Activated CD8-positive, alpha-beta memory T cell treated with anti-CD3 and anti-CD28 coated beads, Interleukin-2, amount 50 U/mL, for 24 hours (primary cell): ENCODE data around the gene CDC23.
"Not testable (repeated sequence)": the region's sequence is repeated elsewhere in the genome, so short reads cannot be mapped to it uniquely, and the experiment has no call there.

Experiments
- DNase-seq: peaks from one replicate; pipeline ENCODE4 v3.0.0-alpha.2; 2020; ENCODE audit errors: extremely low read depth

Gene CDC23, protein sequence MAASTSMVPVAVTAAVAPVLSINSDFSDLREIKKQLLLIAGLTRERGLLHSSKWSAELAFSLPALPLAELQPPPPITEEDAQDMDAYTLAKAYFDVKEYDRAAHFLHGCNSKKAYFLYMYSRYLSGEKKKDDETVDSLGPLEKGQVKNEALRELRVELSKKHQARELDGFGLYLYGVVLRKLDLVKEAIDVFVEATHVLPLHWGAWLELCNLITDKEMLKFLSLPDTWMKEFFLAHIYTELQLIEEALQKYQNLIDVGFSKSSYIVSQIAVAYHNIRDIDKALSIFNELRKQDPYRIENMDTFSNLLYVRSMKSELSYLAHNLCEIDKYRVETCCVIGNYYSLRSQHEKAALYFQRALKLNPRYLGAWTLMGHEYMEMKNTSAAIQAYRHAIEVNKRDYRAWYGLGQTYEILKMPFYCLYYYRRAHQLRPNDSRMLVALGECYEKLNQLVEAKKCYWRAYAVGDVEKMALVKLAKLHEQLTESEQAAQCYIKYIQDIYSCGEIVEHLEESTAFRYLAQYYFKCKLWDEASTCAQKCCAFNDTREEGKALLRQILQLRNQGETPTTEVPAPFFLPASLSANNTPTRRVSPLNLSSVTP

GRCh38 chr5:138213161-138214029 is at the start of gene CDC23:
Gene CDC23 (minus strand): TSS chr5:138213323. CDS start chr5:138213312, 11 bp downstream.
- DNase-seq = peak; percentile 84

DNA sequence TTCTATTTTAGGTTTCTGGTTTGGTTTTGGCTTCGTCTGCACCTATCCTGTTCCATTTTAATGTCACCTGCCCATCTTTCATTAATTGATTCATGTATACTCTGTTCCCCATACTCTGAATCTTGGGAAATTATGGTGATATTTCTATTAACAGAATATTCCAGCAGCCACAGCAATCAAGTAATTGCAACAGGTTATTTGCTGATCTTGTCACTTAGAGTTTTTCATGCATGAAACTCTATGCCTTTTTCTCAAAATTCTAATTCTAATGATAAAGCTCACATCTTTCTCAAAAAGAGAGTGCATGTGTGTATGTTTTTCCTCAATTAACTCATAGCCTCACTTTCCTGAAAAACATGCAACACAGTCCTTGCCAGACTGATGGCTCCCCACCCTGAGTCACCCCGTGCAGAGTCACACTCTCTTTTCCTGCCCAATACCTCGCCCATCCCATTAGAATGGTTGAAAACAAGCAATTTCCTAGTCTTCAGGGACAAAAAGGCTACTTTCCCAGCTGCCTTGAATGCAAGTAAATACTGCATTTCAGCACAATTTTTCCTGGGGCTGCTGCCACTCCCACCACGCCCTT is 45.7 kb upstream of the CDC23 start:
- no peak for DNase-seq

- no peak for DNase-seq
Measured at GRCh38 chr5:138257583-138257982, 44.5 kb upstream of the CDC23 start.

GRCh38 chr5:138252944-138253343 is 39.8 kb upstream of the CDC23 start:
- no peak for DNase-seq

- not testable (repeated sequence) for DNase-seq
Measured at GRCh38 chr5:138247800-138248199, 34.7 kb upstream of the CDC23 start.

- no peak for DNase-seq
Measured at GRCh38 chr5:138246822-138247221, 33.7 kb upstream of the CDC23 start.

DNA sequence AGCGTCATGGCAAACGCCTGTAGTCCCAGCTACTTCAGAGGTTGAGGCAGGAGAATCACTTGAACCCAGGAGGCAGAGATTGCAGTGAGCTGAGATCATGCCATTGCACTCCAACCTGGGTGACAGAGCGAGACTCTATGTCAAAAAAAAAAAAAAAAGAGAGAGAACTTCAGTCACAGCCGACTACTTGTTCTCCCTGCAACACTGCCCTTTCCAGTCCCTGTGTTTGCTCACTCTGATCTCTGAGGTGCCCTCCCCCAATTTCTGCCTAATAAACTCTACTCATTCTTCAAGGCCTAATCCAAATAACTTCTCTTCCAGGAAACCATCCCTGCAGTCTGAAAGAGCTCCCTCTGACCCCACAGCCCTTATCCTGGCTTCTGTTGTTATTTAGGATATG is 33.2 kb upstream of the CDC23 start:
- DNase-seq = no peak

DNA sequence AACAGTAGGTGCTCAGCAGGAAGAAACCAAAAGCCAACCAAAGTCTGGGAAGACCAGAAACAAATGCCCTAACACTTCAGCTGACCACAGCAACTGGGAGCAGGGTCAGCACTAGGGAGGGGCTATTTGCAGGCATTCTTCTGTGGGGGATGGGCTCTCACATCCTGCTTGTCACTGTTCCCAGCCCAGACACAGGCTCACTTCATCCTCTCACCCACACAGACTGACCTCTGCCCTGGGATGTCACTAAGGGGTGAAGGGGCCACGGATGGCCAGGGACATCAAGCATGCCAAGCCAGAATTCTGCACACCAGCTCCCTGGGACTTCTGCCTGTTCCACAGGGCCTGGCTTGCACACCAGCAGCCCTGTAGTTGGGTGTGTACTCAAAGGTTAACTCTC is 32.6 kb upstream of the CDC23 start:
- DNase-seq = no peak

- DNase-seq = no peak
Measured at GRCh38 chr5:138243794-138244193, 30.7 kb upstream of the CDC23 start.

DNA sequence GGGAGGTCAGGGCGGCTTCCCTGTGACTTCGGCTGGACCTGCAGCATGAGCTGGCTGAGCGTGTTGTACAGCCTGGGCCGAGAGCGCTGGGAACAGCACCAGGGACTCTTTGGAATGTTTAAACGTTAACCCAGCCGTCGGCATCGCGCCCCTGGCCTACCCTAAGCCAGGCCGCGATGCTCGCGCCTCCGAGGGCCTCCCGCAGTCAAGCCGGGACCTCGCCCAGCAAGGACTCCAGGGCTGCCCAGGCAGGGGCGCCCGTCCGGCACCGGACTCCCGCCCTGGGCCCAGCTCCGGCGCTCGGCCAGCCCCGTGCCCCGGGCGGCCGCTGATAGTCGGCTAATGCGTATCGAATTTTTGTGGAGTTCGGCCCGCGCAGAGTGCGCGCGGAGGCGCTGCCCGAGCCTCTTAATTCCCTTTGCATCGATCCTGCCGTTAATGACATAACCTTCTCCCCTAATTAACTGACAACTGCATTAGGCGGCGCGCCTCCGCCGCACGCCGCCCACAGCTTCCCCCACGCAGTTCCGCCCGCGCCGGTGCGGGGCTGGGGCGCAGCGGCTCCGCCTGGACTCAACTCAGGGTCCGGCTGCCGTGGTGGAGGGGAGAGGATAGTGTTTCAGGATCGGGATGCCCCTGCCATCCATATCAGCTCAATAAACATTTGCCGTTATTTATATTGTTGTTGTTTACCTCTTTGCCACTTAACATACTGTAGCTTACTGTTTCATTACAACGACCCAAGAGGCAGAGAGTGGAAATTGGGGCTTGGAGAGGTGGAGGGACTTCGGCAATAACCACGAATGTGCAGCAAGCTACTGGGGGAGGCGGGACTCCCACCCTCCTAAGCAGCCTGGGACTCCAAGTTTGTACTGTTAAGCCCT is 28.8 kb upstream of the CDC23 start:
- no peak for DNase-seq

GRCh38 chr5:138240650-138241385 is 27.7 kb upstream of the CDC23 start:
- DNase-seq = no peak

- DNase-seq = no peak
Measured at GRCh38 chr5:138238034-138238433, 24.9 kb upstream of the CDC23 start.

DNA sequence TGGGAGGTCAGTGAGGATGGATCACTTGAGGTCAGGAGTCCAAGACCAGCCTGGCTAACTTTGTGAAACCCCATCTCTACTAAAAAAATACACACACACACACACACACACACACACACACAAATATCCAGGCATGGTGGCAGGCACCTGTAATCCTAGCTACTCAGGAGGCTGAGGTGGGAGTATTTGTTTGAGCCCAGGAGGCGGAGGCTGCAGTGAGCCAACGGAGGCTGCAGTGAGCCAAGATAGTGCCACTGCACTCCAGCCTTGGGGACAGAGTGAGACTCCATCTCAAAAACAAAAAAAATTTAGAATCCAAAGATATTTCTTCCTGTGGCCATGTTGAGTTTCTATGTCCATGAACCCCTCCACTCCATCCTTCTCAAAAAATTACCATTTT is 21.5 kb upstream of the CDC23 start:
- no peak for DNase-seq

DNA sequence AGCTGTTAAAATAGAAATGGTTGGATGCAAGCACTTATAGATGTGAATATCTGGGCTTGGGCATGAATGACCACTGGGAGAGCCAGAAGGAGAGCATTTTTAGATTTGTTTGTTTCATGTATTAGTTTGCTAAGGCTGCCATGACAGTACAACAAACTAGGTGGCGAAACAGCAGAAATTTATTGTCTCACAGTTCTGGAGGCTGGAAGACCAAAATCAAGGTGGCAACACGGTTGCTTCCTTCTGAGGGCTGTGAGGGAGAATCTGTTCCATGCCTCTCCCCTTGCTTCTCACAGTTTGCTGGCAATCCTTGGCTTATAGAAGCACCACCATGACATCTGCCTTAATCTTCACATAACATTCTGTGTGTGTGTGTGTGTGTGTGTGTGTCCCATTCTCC is 20.2 kb upstream of the CDC23 start:
- DNase-seq = no peak

- no peak for DNase-seq
Measured at GRCh38 chr5:138230981-138231589, 18.0 kb upstream of the CDC23 start.

DNA sequence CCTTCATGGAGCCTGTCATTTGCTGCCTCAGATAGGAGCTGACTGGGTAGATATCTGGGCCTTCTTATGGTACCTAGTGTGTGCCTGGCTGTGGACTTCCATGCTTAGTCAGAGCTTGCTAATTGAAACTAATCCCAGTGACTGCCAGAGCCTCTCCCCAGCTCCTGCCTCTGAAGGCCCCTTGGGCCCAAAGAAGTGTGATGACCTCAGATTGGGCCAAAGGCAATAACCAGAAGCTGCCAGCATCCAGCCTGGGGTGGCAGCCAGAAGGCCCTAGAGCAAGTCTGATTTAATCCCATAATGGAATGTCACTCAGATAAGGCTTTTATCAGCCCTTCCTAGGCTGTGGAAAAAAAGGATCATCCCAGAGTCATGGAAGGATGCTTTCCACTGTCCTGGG is 17.1 kb upstream of the CDC23 start:
- DNase-seq = no peak

- DNase-seq = no peak
Measured at GRCh38 chr5:138229387-138229786, 16.3 kb upstream of the CDC23 start.

DNA sequence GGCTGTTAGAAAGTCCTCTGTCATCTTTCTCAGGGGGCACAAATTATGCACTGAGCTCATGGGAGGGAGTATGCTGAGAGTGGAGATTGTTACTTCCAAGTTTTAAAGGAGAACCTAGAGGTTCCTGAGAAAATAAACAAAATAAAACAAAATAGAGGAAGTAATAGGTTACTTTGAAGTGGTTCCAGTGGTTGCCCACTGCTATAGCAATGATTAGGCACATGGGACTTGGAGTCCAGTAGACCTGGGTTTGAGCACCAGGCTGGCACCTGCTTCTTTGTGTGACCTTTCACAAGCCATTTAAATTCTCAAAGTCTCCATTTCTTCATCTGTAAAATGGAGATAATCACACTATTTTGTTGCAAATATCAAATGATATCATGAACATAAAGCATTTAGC is 13.8 kb upstream of the CDC23 start:
- no peak for DNase-seq

DNA sequence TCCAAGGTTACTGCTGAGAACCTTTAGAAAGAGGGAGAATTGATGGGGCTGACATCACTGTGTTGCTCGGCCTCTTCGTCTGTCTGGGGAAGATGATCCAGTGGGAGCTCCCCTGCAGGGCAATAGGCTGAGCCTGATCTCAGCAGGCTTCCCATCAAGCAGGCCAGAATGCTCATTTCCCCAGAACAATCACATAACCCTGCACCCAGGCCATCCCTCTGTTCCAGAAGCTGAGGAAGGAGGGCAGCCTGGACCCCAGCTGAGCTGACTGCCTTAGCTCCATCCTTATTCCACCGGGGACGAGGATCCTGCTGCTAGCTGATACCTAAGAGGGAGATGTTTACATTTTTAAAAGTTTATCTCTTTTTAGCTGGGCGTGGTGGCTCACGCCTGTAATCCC is 11.6 kb upstream of the CDC23 start:
- no peak for DNase-seq

GRCh38 chr5:138223532-138223931 is 10.4 kb upstream of the CDC23 start:
- DNase-seq = no peak
